UCSD-AML1 (cell line): ENCODE measurements around the gene FBXW8.

Experiments used
- DNase-seq: peaks from one replicate; lab custom pipeline; 2025; ENCODE audit not compliant: unreplicated experiment; lab: John Stamatoyannopoulos, UW

The FBXW8 gene

DNA sequence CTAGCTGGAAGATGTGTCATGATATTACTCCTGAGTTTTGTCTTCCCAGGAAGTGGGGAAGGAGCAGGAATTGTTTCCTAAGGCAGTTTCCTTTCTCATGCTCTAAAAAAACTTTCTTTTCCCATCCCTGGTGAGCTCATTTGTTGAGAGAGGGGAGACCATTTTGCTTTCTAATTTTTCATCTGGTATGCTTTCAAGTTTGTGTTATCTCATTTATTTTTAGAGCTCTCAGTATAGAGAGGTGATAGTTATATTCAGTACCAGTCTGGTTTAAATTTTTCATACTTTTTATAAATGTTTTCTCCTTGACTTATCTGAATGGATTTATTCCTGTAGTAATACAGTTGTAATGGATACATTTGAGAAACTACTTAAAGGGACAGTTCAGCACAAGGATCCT is 79.6 kb downstream of the FBXW8 start:
- DNase-seq = no peak

DNA sequence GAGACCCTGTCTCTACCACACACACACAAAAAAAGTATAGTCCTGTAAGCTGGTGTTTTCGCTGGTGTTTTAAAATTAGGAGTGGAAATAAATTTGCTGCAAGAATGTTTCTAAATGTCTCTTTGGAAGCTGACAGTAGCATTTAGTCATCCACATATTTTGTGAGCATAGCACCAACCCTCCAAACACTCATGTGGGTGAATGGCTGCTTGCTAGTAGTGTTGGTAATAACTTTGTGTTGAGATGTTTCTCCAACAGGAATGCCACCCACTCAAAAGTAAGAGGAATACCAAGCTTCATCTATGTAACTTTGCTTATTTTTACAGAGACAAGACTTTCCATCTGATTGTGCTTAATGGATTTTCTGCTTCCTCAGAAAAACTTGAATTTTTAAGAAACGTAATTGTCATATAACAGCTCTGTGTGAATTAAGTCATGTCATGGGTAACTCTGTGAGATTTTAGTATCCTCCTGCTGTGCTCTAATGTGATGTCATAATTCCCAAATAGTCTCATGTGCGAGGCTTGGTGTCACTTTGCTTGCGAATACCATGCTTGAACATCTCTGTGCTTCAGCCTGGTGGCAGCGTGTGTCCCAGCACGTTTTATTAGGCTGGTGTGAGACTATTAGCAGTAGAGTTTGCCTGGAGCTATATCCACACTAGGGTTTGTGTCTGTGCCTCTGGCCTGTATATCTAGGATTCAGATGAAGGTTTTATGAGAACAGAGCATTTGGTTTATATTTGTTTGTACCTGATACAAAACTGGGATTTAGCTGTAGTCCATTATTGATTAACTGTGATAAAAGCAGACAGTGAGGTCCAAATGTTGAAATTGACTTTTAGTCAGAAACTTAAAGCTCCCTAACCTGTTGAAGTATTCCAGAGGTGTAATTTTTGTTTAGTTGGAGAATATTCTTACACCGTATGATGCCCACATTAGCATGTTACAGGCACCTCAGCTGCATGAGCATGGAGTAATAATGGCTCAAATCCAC is 80.5 kb downstream of the FBXW8 start:
- DNase-seq = no peak

DNA sequence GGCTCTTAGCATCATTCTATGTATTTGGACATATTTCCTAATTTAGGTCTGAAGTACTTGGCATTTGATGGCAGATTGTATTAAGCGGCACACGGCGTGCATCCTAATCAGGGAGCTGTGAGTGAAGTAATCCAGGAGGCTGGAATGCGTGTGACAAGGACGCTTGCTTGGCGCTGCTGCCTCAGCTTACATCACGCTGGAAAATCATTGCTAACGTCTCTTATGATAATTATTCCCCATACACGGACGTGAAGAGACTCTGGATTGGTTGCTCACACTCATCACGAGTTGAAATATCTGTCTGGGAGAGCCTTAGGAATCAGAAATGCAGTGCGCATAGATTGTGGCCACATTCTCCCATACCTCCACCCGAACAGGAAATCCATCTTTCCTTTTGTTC is 85.3 kb downstream of the FBXW8 start:
- no peak for DNase-seq

DNA sequence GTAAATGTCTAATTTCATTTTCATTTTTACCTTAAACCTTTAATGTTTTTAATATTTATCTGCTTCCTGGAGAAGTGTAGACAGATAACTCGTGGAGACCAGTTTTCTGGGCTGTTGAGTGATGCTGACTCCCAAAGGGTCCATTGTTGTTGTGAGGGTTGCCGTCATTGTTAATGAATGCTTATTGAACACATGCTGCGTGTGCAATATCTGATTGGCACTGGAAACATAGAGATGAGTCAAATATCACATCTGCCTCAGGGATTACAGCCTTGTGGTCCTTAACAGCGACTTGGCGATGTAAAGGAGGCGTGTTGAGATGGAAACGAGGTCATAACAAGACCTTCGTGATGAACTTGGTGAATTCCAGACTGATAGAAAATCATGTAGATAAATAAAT is 85.9 kb downstream of the FBXW8 start:
- no peak for DNase-seq

DNA sequence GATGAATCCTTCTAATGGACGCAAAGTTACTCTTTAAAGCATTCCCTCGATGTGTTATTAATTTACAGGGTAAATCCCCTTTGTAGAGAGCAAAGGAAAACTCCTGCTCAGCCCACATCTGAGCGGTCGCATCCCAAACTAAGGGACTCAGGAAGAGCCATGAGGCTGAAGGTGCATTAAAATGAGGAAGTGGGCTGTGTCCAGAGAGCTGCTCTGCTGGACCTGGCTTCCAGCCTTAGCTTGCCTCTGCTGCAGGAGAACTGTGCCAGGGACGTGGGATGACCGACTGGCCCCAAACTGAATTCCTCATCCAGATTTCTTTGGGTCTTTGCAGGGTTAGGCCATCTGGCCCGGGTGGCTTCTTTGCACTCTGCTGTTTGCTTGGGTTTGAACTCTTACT is 88.3 kb downstream of the FBXW8 start:
- DNase-seq = no peak

GRCh38 chr12:117000316-117000715 is 89.6 kb downstream of the FBXW8 start:
- no peak for DNase-seq

DNA sequence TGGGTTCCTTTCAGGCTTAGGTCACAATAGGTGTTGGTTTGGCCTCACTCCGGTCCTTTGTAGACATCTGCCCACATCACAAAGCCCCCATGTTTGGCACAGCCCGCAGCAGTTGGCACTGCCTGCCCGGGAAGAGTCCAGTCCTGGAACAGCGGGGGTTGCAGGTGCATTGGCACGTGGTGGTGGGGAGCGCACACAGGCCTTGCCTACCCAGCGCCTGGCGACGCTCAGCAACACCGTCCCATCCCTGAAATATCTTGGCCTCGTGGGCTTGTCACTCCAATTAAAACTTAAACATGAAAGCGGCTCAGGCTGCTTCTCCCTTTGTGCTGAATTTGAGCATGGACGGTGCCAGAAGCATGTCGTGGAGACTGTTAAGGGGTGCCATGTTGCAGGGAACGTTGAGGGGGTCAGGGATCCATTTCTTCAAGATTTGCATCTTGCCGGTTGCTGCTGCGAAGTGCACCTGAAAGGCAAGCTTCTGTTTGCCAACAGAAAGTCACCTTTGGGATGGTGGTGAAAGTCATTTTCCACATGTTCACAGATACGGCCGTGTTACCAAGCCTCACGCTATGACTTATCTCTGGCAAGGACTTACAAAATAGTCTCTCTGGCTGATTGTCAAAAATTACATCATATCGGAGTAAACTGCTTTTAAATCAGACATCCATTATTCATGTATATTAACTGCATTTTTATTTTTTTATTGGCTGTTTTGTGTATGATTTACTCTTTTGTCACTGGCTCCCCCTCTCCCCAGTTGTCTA is 91.5 kb downstream of the FBXW8 start:
- DNase-seq = no peak

- no peak for DNase-seq
Measured at GRCh38 chr12:117003883-117004404, 93.2 kb downstream of the FBXW8 start.

DNA sequence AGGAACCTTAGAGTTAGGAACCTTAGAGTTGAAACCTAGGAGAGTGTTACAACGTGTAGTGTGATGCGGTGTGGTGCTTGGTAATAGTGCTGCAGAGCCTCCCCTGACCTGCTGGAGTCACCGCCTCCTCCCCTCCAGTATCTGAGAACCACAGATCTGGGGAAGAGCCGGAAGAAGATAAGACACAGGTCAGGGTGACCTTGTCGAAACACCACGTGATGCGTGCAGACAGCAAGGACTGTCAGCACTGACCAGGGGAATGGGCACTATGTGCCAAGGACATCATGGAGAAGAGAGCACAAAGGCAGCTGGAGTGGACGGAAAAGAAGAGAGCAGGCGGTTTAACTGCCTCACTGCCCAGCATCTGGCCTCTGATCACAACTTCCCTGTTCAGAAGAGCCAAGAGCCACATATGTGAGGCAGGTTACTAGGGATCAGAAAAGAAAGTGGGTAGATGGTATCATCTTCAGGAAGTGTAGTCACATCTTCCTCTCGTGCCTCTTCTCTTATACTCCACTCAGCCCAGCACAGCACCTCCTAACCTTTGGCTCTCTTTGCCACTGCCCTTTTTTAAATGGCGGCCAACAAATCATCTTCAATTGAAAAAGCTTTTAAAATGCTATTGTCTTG is 94.8 kb downstream of the FBXW8 start:
- DNase-seq = no peak

GRCh38 chr12:117006333-117006732 is 95.6 kb downstream of the FBXW8 start:
- DNase-seq = no peak

DNA sequence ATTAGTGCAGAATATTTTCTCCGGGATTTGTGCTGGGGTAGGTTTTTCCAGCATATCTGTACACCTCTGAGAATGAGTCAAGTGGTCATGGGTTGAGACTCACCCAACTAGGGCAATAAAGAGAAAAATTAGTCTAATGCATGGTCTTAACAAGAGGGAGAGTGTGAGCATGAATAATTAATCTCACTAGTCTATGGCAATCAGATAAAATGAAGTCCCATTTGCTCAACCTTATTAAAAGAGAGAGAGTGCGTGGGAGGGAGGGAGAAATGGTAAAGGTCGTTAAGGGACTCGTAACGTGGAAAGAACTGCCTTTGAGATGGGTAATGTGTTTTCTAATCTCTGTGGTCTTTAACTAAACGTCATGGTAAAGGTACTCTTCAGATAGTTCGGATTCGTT is 96.8 kb downstream of the FBXW8 start:
- DNase-seq = no peak

DNA sequence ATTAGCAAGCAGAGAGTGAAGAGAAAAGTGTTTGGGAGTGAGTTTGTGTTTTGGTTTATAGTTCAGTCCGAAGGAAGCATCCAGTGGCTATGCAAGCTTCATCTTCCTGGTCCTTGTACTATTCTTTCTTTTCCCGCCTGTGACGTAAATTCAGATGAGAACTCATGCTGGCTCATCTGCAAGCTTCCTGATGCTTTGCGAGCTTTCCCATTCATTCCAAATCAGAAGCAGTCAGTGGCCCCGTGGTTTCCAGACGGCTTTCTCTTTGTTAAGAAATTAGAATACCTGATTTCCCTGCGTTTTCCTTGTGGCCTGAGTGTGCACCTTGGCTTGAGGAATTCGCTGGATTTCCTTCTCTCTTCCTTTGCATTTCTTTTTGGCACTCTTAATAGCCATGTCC is 99.0 kb downstream of the FBXW8 start:
- DNase-seq = no peak

- DNase-seq = no peak
Measured at GRCh38 chr12:117010693-117011451, 100.1 kb downstream of the FBXW8 start.

- DNase-seq = no peak
Measured at GRCh38 chr12:117011988-117012805, 101.4 kb downstream of the FBXW8 start.

DNA sequence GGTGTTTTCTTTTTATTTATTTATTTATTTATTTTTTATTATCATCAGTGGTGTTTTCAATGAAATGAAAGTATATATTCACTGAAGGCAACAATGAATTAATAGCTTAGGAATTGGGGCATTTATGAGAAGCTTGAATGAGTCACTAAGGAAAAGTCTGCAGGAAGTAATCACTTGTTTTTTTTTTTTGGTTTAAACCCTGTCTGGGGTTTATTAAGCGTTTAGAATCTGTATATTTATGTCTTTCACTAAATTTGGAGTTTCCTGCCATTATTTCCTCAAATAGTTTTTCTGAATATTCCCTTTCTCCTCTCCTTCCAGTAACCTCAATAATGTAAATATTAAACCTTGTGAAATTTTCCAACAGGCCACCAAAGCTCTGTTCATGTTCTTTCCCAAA is 103.0 kb downstream of the FBXW8 start:
- no peak for DNase-seq

GRCh38 chr12:117014342-117014887 is 103.7 kb downstream of the FBXW8 start:
- no peak for DNase-seq

DNA sequence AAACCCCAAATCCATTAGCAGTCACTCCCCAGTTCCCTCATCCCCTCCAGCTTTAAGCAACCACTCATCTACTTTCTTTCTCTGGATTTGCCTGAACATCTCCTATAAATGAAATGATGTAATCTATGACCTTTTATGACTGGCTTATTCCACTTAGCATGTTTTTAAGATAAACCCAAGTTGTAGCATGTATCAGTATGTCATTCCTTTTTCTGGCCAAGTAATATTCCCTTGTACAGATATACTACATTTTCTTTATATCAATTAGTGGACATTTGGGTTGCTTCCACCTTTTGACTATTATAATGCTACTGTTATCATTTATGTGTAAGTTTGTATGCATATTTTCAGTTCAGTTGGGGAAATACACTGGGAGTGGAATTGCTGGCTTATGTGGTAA is 105.1 kb downstream of the FBXW8 start:
- DNase-seq = no peak

GRCh38 chr12:117017807-117018206 is 107.1 kb downstream of the FBXW8 start:
- DNase-seq = no peak

DNA sequence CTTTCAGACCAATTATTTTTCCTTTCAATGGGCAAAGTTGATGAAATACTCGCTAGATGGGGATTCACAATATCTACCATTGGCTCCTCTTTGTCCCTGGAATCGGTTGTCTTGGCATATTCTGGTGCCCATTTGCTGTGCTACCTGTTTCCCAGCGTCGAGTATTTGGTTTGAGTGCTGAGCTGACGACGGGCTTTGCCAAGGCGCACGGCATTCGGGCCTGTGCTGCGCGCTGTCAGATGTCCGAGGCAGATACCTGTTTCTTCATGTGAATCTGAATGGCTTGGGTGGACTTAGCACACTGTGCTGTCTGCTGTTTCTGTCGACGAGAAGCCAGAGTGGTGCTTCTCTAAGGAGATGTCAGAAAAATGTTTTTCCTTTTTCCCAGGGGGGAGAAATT is 107.5 kb downstream of the FBXW8 start:
- DNase-seq = no peak

DNA sequence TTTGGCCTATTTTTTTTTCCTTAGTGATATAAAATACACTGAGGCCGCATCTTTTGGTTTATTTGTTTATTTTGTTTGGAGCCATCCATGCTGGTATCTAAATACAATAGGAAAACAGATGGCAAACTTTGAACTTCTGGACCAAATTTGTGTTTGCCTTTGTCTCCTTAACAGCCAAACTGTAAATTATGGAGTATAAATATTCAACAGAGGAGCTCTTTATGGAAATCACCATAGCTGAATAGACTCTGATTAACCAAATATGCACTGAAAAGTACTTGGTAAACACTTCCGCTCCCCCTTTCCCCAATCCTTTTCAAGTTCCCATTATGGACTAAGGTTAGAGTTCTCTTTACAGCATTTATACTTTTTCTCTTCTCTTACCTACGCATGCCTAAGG is 107.9 kb downstream of the FBXW8 start:
- DNase-seq = no peak
